ENCODE measurements around the gene ABCB1. TPM values are rescaled to one million over a fixed set of nuclear protein-coding genes. Genes with fewer than 3 reads are reported as not detected.

Gene ABCB1
- total RNA-seq, 1 donor from 2014 or later = not detected

DNA sequence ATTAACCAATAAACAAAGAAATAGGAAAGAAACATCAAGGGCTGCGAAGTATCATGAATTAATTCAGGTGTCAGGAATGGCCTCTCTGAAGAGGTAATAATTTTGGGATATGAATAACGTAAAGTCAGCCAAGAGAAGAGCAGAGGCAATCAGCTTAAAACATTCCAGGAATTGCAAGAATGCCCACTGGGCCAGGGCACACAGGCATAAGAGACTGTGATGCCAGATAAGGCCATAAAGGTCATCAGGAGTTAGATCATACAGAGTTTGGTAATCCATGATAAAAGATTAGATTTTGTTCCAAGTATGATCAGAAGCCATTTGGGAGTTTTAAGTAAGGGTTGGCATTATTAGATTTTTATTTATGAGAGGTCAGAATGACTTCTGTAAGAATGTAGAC, 72.0 kb downstream of the ABCB1 start:
- Mint-ChIP-seq H3K9me3 (ENCODE audit: unreplicated experiment) (no peaks in the 10 kb centered on the region), H3K4me1 (ENCODE audit: unreplicated experiment) (no peaks in the 10 kb centered on the region), H3K27me3 (ENCODE audit: unreplicated experiment) (no peaks in the 10 kb centered on the region), H3K36me3 (ENCODE audit: unreplicated experiment) (no peaks in the 10 kb centered on the region), H3K4me3 (ENCODE audit: unreplicated experiment) (no peak overlapping the region), H3K27ac (ENCODE audit: unreplicated experiment) (no peak overlapping the region)
- DNase-seq (ENCODE audit: extremely low spot score, unreplicated experiment) = no peak
- no peak for TF ChIP-seq CTCF (IDR thresholded peaks at IDR 0.05)

DNA sequence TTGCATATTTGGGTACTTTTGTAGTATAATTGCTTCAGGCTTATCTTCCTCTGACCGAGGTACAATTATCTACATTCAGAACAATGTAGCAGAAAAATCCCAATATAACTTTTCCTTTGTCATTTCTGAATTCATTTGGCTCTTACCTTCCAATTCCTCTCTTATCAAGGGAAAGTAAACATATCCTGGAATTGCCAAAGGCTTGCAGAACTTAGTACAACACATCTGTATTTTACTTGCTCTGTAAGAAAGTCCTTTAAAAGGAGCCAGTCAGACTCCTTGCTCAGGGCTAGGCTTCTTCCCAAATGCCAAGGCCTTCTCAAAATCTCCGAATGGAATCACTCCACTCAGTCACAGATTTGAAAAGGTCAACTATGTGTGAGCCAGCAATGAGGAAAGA, 81.9 kb downstream of the ABCB1 start:
- Mint-ChIP-seq H3K4me1 (ENCODE audit: unreplicated experiment) (no peaks in the 10 kb centered on the region), H3K4me3 (ENCODE audit: unreplicated experiment) (no peak overlapping the region), H3K27ac (ENCODE audit: unreplicated experiment) (no peak overlapping the region), H3K27me3 (ENCODE audit: unreplicated experiment) (no peaks in the 10 kb centered on the region), H3K36me3 (ENCODE audit: unreplicated experiment) (no peaks in the 10 kb centered on the region), H3K9me3 (ENCODE audit: unreplicated experiment) (no peaks in the 10 kb centered on the region)
- no peak for TF ChIP-seq CTCF (IDR thresholded peaks at IDR 0.05)
- DNase-seq (ENCODE audit: extremely low spot score, unreplicated experiment) = no peak

DNA sequence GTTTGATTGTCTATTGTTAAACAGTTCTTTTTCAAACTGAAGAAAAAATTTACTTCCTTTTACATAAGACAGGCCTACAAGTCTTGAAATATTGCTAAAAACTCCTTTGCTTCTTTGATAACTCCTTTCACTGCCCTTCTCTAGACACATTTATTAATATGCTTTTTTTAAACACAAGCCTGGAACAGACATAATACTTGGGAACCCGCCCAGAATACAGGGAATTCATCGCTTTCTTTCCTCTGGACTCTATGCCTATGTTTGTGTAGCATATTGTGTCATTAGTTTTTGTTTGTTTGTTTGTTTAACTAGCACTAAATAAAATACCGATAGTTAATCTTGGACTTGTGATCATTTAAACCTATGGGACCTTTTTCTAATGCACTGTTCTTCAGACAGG, 82.8 kb downstream of the ABCB1 start:
- H3K9me3 Mint-ChIP-seq (ENCODE audit: unreplicated experiment) = no peaks in the 10 kb centered on the region
- no peaks in the 10 kb centered on the region for H3K36me3 Mint-ChIP-seq (ENCODE audit: unreplicated experiment)
- H3K27ac Mint-ChIP-seq (ENCODE audit: unreplicated experiment) = no peak overlapping the region
- no peaks in the 10 kb centered on the region for H3K27me3 Mint-ChIP-seq (ENCODE audit: unreplicated experiment)
- H3K4me1 Mint-ChIP-seq (ENCODE audit: unreplicated experiment) = no peaks in the 10 kb centered on the region
- no peak for TF ChIP-seq CTCF (IDR thresholded peaks at IDR 0.05)
- no peak for DNase-seq (ENCODE audit: extremely low spot score, unreplicated experiment)
- H3K4me3 Mint-ChIP-seq (ENCODE audit: unreplicated experiment) = no peak overlapping the region

DNA sequence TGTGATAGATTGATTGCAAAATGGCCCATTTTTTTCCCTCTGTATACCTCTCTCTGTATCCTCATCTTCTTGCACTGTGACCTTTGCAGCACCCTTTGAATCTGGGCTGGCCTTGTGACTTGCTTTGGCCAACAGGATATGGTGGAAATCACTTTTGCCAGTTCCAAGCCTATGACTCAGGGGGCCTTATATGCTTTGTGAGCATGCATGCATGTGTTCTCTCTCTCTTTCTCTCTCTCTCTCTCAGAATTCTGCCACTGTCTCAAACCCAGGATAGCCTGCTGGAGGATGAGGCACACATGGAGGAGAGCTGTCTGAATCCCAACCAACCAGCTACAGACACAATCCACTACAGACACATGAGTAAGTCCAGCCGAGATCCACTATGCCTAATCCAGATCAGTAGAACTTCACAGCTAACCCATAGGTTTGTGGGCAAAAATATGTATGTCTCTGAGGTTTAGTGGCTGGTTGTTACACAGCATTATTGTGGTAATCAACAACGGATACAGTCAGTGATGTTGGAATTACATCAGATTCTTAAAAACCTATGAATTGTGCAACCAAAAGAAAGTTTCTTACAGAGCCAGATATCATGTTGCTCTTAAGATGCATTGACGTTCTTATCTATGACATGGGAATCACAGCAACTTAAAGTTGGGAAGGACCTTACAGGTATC, 83.4 kb downstream of the ABCB1 start:
- Mint-ChIP-seq H3K27ac (ENCODE audit: unreplicated experiment) (no peak overlapping the region), H3K4me1 (ENCODE audit: unreplicated experiment) (no peaks in the 10 kb centered on the region), H3K4me3 (ENCODE audit: unreplicated experiment) (no peak overlapping the region), H3K27me3 (ENCODE audit: unreplicated experiment) (no peaks in the 10 kb centered on the region), H3K36me3 (ENCODE audit: unreplicated experiment) (no peaks in the 10 kb centered on the region), H3K9me3 (ENCODE audit: unreplicated experiment) (no peaks in the 10 kb centered on the region)
- no peak for TF ChIP-seq CTCF (IDR thresholded peaks at IDR 0.05)
- no peak for DNase-seq (ENCODE audit: extremely low spot score, unreplicated experiment)

GRCh38 chr7:87513735-87514335, 86.8 kb downstream of the ABCB1 start:
- no peak overlapping the region for H3K27ac Mint-ChIP-seq (ENCODE audit: unreplicated experiment)
- H3K4me3 Mint-ChIP-seq (ENCODE audit: unreplicated experiment) = no peak overlapping the region
- no peak for TF ChIP-seq CTCF (IDR thresholded peaks at IDR 0.05)
- no peaks in the 10 kb centered on the region for H3K36me3 Mint-ChIP-seq (ENCODE audit: unreplicated experiment)
- no peaks in the 10 kb centered on the region for H3K9me3 Mint-ChIP-seq (ENCODE audit: unreplicated experiment)
- no peaks in the 10 kb centered on the region for H3K4me1 Mint-ChIP-seq (ENCODE audit: unreplicated experiment)
- H3K27me3 Mint-ChIP-seq (ENCODE audit: unreplicated experiment) = peaks cover 5% of the 10 kb centered on the region
- no peak for DNase-seq (ENCODE audit: extremely low spot score, unreplicated experiment)

Data from osteocyte (in vitro differentiated cells).